OCI-LY3 (cell line): ENCODE results near the gene SCAF11.
"Not testable (repeated sequence)": the region's sequence is repeated elsewhere in the genome, so short reads cannot be mapped to it uniquely, and the experiment has no call there.

Source experiments
- H2AFZ ChIP-seq: fragments of 200-600, 300-600 bp; shearing (Covaris generic); 2 replicates; pipeline ENCODE4 v1.6.0; 2014; ENCODE audit warnings: antibody characterized with exemption, low read depth, low read length
- H3K27ac ChIP-seq: fragments of 200-600, 300-600 bp; sonication (generic); 2 replicates; pipeline ENCODE4 v1.5.1; 2014; ENCODE audit warnings: mild to moderate bottlenecking, low read length, moderate library complexity, mixed read lengths
- H3K27me3 ChIP-seq: fragments of 200-600, 300-600 bp; sonication (generic); 2 replicates; pipeline ENCODE4 v1.6.1; 2014; ENCODE audit warnings: low read depth, low read length, mixed read lengths
- H3K36me3 ChIP-seq: fragments of 200-600, 300-600 bp; sonication (generic); replicated peaks from 2 replicates; pipeline ENCODE3; 2014; ENCODE audit warnings: low read depth, low read length, mixed read lengths
- H3K4me1 ChIP-seq: fragments of 300-600, 200-600 bp; sonication (generic); 2 replicates; pipeline ENCODE4 v1.6.1; 2014; ENCODE audit warnings: low read length, mixed read lengths
- H3K4me2 ChIP-seq: fragments of 200-600, 300-600 bp; sonication (generic); 2 replicates; pipeline ENCODE4 v1.6.1; 2014; ENCODE audit warnings: low read length, mixed read lengths
- H3K4me3 ChIP-seq: fragments of 300-600, 200-600 bp; sonication (generic); 2 replicates; pipeline ENCODE4 v1.5.1; 2014; ENCODE audit warnings: antibody characterized with exemption, mild to moderate bottlenecking, low read length, moderate library complexity
- H3K79me2 ChIP-seq: fragments of 300-600, 200-600 bp; shearing (Covaris generic); 2 replicates; pipeline ENCODE4 v1.6.1; 2014; ENCODE audit warnings: mild to moderate bottlenecking, low read length, mixed read lengths
- H3K9ac ChIP-seq: fragments of 300-600, 200-600 bp; shearing (Covaris generic); 2 replicates; pipeline ENCODE4 v1.6.0; 2014; ENCODE audit warnings: mild to moderate bottlenecking, low read length, moderate library complexity
- H3K9me3 ChIP-seq: fragments of 200-600, 300-600 bp; shearing (Covaris generic); 2 replicates; pipeline ENCODE4 v1.6.1; 2014; ENCODE audit warnings: low read length, mixed read lengths; ENCODE audit not compliant: insufficient read depth
- H4K20me1 ChIP-seq: fragments of 200-600, 300-600 bp; sonication (generic); 2 replicates; pipeline ENCODE4 v1.6.1; 2016; ENCODE audit warnings: low read length, mixed read lengths; ENCODE audit not compliant: insufficient read depth
- CTCF ChIP-seq: fragments of 200-600, 300-600 bp; sonication (generic); IDR thresholded peaks from 2 replicates; pipeline ENCODE4 v1.5.1; 2014; ENCODE audit warnings: antibody characterized with exemption, low read length, low read depth
- EZH2phosphoT487 ChIP-seq: fragments of 200-600 bp; shearing (Covaris generic); IDR thresholded peaks from 2 replicates; pipeline ENCODE4 v1.6.1; 2018; ENCODE audit warnings: antibody characterized with exemption, mixed run types, low read depth

Gene SCAF11

GRCh38 chr12:45990468-45991283, at the start of gene SCAF11:
TSS of gene SCAF11 (minus strand) at chr12:45990574. CDS start at chr12:45964167, 26,407 bp downstream.
- peaks cover 31% of the 10 kb centered on the region for H3K4me1 ChIP-seq
- H3K9ac ChIP-seq, result peak within 1 kb of the TSS; percentile 92
- H3K36me3 ChIP-seq, result peaks cover 15% of the 10 kb centered on the region
- H3K4me3 ChIP-seq, result peak within 1 kb of the TSS; percentile 82
- 0 out of 2 replicates have a peak, but pooled peaks cover 2% of the 10 kb centered on the region for H3K9me3 ChIP-seq
- peak within 1 kb of the TSS; percentile 90 for H3K4me2 ChIP-seq
- H4K20me1 ChIP-seq, result peaks cover 35% of the 10 kb centered on the region
- peak within 1 kb of the TSS; percentile 97; the same call in 1 of the 2 replicates for H2AFZ ChIP-seq
- H3K27me3 ChIP-seq, result no peaks in the 10 kb centered on the region
- TF ChIP-seq EZH2phosphoT487, result no peak
- TF ChIP-seq CTCF, result peak; percentile 89
- H3K79me2 ChIP-seq, result peaks cover 47% of the 10 kb centered on the region
- peak within 1 kb of the TSS; percentile 96 for H3K27ac ChIP-seq

GRCh38 chr12:46037066-46037465, 46.7 kb upstream of the SCAF11 start:
- not testable (repeated sequence) for H3K9ac ChIP-seq, H3K27me3 ChIP-seq, H2AFZ ChIP-seq, H3K4me1 ChIP-seq, H3K27ac ChIP-seq, H3K9me3 ChIP-seq, H3K36me3 ChIP-seq, H3K79me2 ChIP-seq, H3K4me2 ChIP-seq, H3K4me3 ChIP-seq, H4K20me1 ChIP-seq

- Histone ChIP-seq H3K27ac (no peak overlapping the region), H3K36me3 (no peaks in the 10 kb centered on the region), H3K79me2 (no peaks in the 10 kb centered on the region), H2AFZ (no peak overlapping the region), H3K4me3 (no peak overlapping the region), H3K9me3 (peaks cover 7% of the 10 kb centered on the region; the same call in 1 of the 2 replicates), H3K4me1 (no peaks in the 10 kb centered on the region), H4K20me1 (no peaks in the 10 kb centered on the region), H3K27me3 (no peaks in the 10 kb centered on the region), H3K9ac (no peak overlapping the region), H3K4me2 (no peak overlapping the region)
- TF ChIP-seq CTCF (no peak), EZH2phosphoT487 (no peak)
These were observed 36.8 kb upstream of the SCAF11 start for GRCh38 chr12:46027172-46027571.

- H3K4me1 ChIP-seq, result no peaks in the 10 kb centered on the region
- H3K79me2 ChIP-seq, result no peaks in the 10 kb centered on the region
- no peak overlapping the region for H3K9ac ChIP-seq
- no peak overlapping the region for H3K4me3 ChIP-seq
- no peak for TF ChIP-seq CTCF
- TF ChIP-seq EZH2phosphoT487, result no peak
- no peak overlapping the region for H3K27ac ChIP-seq
- no peaks in the 10 kb centered on the region for H4K20me1 ChIP-seq
- no peak overlapping the region for H3K4me2 ChIP-seq
- no peaks in the 10 kb centered on the region for H3K27me3 ChIP-seq
- H3K9me3 ChIP-seq, result peaks cover 14% of the 10 kb centered on the region; the same call in 1 of the 2 replicates
- H3K36me3 ChIP-seq, result no peaks in the 10 kb centered on the region
- H2AFZ ChIP-seq, result no peak overlapping the region
These were observed 33.7 kb upstream of the SCAF11 start for GRCh38 chr12:46024099-46024498.
